M059J (cell line): Measurements from ENCODE around the gene PXT1. TPM values are rescaled to one million over a fixed set of nuclear protein-coding genes. Genes with fewer than 3 reads are reported as not detected.
A peak's percentile ranks its signal among the peaks of the same experiment; 100 is the strongest.

Experiments used
- DNase-seq: peaks from one replicate; pipeline ENCODE4 v3.0.0-alpha.2; 2012; ENCODE audit warnings: low read depth
- total RNA-seq: library from RNA; depleted of rRNA; stranded (reverse); fragments of >200 nt; shearing (Covaris generic); gene quantifications from 2 replicates; pipeline ENCODE4 v1.2.3, GENCODE V29; 2014

PXT1 gene
- total RNA-seq, 1 experiment from 2014 or later, result not detected

GRCh38 chr6:36389353-36389752 lies 53.3 kb downstream of the PXT1 start:
- DNase-seq, result no peak

GRCh38 chr6:36387440-36388303 lies 55.0 kb downstream of the PXT1 start, which contains the start of gene ETV7:
Gene ETV7, minus strand, starts transcription at chr6:36387669. Its CDS starts 128 bp downstream, at chr6:36387541.
- peak; percentile 75 for DNase-seq

GRCh38 chr6:36386495-36387439 lies 55.9 kb downstream of the PXT1 start:
- DNase-seq, result peak; percentile 79

- no peak for DNase-seq
These were observed 58.6 kb downstream of the PXT1 start for GRCh38 chr6:36384095-36384494.

GRCh38 chr6:36383606-36384005 lies 59.0 kb downstream of the PXT1 start:
- DNase-seq, result peak; percentile 15

GRCh38 chr6:36382976-36383375 lies 59.7 kb downstream of the PXT1 start:
- DNase-seq, result no peak

GRCh38 chr6:36381502-36382389 lies 60.9 kb downstream of the PXT1 start:
- DNase-seq, result no peak

GRCh38 chr6:36380166-36380565 lies 62.5 kb downstream of the PXT1 start:
- DNase-seq, result no peak

- DNase-seq, result no peak
These were observed 63.7 kb downstream of the PXT1 start for GRCh38 chr6:36378936-36379335.

- no peak for DNase-seq
These were observed 64.3 kb downstream of the PXT1 start for GRCh38 chr6:36378243-36378920.

- DNase-seq, result no peak
These were observed 65.1 kb downstream of the PXT1 start for GRCh38 chr6:36377594-36377993.

- no peak for DNase-seq
These were observed 65.9 kb downstream of the PXT1 start for GRCh38 chr6:36376742-36377141.

- no peak for DNase-seq
These were observed 66.5 kb downstream of the PXT1 start for GRCh38 chr6:36376183-36376582.

- DNase-seq, result no peak
These were observed 67.0 kb downstream of the PXT1 start for GRCh38 chr6:36375644-36376155.

- no peak for DNase-seq
These were observed 67.7 kb downstream of the PXT1 start for GRCh38 chr6:36374972-36375371.

- no peak for DNase-seq
These were observed 68.5 kb downstream of the PXT1 start for GRCh38 chr6:36374194-36374593.

GRCh38 chr6:36373368-36374019 lies 69.2 kb downstream of the PXT1 start:
- peak; percentile 37 for DNase-seq

- no peak for DNase-seq
These were observed 70.6 kb downstream of the PXT1 start for GRCh38 chr6:36372088-36372487.

GRCh38 chr6:36371211-36371610 lies 71.4 kb downstream of the PXT1 start:
- no peak for DNase-seq

GRCh38 chr6:36370638-36371037 lies 72.0 kb downstream of the PXT1 start:
- DNase-seq, result no peak
